ENCODE measurements around the gene CGN. TPM values are rescaled to one million over a fixed set of nuclear protein-coding genes. Genes with fewer than 3 reads are reported as not detected.

Gene CGN
- total RNA-seq, 4 donors from 2014 or later = 37.9 to 62.4 (median 41.7) TPM

DNA sequence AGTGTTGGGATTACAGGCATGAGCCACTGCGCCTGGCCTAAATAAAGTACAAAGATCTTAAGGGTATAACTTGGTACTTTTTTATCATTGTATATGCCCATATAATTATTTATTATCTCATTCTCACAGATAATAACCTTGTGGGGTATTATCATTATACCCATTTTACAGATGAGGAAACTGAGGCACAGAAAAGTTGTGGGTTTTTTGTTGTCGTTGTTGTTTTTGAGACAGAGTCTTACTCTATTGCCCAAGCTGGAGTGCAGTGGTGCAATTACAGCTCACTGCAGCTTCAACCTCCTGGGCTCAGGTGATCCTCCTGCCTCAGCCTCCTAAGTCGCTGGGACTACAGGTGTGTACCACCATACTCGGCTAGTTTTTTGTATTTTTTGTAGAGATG, 4.1 kb downstream of the CGN start:
- no peak overlapping the region for H3K4me3 ChIP-seq
- H3K36me3 ChIP-seq = no peaks in the 10 kb centered on the region
- 94% methylated on average over 4 of the region's 4 CpGs for WGBS
- no peak overlapping the region for H3K27ac ChIP-seq
- TF ChIP-seq, protein P1, sequence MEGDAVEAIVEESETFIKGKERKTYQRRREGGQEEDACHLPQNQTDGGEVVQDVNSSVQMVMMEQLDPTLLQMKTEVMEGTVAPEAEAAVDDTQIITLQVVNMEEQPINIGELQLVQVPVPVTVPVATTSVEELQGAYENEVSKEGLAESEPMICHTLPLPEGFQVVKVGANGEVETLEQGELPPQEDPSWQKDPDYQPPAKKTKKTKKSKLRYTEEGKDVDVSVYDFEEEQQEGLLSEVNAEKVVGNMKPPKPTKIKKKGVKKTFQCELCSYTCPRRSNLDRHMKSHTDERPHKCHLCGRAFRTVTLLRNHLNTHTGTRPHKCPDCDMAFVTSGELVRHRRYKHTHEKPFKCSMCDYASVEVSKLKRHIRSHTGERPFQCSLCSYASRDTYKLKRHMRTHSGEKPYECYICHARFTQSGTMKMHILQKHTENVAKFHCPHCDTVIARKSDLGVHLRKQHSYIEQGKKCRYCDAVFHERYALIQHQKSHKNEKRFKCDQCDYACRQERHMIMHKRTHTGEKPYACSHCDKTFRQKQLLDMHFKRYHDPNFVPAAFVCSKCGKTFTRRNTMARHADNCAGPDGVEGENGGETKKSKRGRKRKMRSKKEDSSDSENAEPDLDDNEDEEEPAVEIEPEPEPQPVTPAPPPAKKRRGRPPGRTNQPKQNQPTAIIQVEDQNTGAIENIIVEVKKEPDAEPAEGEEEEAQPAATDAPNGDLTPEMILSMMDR (IDR thresholded peaks at IDR 0.05) = no peak
- TF ChIP-seq EP300 (IDR thresholded peaks at IDR 0.05) (no peak), POLR2A (IDR thresholded peaks at IDR 0.05) (no peak), POLR2AphosphoS5 (IDR thresholded peaks at IDR 0.05) (no peak)
- no peak for DNase-seq (ENCODE audit: low spot score in 2 of 2)
- peaks cover 39% of the 10 kb centered on the region for H3K4me1 ChIP-seq
- H3K27me3 ChIP-seq = no peaks in the 10 kb centered on the region
- no peaks in the 10 kb centered on the region for H3K9me3 ChIP-seq

DNA sequence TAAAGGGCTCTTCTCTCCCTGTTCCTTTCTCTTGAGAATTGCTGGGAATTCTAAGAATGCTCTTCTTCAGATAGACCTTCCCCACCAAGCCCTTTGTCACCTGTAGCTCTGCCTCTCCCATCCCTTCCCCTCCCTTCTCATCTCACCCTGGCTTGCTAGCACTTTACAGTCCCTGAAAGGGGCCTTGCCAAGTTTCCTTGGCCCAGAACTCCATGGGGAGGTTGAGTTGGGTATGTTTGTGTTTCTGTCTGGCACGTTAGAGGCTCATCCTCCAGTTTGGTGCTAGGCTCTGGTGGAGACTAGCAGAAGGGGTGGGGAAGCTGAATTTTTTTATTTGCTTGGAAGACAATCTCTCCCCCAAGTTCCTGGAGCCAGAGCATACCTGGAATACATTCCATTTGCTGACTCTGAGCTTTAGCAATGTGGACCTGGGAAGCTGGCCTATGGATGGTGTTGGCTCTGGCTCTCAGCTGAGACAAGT, 4.9 kb downstream of the CGN start:
- H3K4me3 ChIP-seq = no peak overlapping the region
- no peak for TF ChIP-seq POLR2AphosphoS5 (IDR thresholded peaks at IDR 0.05)
- no peak for TF ChIP-seq POLR2A (IDR thresholded peaks at IDR 0.05)
- no peak for TF ChIP-seq EP300 (IDR thresholded peaks at IDR 0.05)
- TF ChIP-seq, protein P1 (IDR thresholded peaks at IDR 0.05) = no peak
- 32% methylated on average over 1 of the region's 1 CpG for WGBS
- no peak overlapping the region for H3K27ac ChIP-seq
- no peaks in the 10 kb centered on the region for H3K9me3 ChIP-seq
- DNase-seq (ENCODE audit: low spot score in 2 of 2) = no peak
- H3K36me3 ChIP-seq = no peaks in the 10 kb centered on the region
- H3K4me1 ChIP-seq = peaks cover 31% of the 10 kb centered on the region
- H3K27me3 ChIP-seq = no peaks in the 10 kb centered on the region

DNA sequence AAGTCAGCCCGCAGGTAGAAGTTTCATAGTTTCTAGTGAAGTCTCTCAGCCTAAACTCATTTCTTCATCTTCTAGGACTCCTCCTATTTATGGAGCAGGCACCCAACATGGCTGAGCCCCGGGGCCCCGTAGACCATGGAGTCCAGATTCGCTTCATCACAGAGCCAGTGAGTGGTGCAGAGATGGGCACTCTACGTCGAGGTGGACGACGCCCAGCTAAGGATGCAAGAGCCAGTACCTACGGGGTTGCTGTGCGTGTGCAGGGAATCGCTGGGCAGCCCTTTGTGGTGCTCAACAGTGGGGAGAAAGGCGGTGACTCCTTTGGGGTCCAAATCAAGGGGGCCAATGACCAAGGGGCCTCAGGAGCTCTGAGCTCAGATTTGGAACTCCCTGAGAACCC, 7.2 kb downstream of the CGN start:
- Histone ChIP-seq H3K4me1 (peaks cover 9% of the 10 kb centered on the region), H3K9me3 (no peaks in the 10 kb centered on the region), H3K27ac (no peak overlapping the region), H3K36me3 (no peaks in the 10 kb centered on the region), H3K4me3 (no peak overlapping the region), H3K27me3 (no peaks in the 10 kb centered on the region)
- 98% methylated on average over 12 of the region's 12 CpGs for WGBS
- no peak for DNase-seq (ENCODE audit: low spot score in 2 of 2)
- TF ChIP-seq POLR2AphosphoS5 (IDR thresholded peaks at IDR 0.05) = no peak
- TF ChIP-seq, protein P1 (IDR thresholded peaks at IDR 0.05) = no peak
- no peak for TF ChIP-seq POLR2A (IDR thresholded peaks at IDR 0.05)
- no peak for TF ChIP-seq EP300 (IDR thresholded peaks at IDR 0.05)

DNA sequence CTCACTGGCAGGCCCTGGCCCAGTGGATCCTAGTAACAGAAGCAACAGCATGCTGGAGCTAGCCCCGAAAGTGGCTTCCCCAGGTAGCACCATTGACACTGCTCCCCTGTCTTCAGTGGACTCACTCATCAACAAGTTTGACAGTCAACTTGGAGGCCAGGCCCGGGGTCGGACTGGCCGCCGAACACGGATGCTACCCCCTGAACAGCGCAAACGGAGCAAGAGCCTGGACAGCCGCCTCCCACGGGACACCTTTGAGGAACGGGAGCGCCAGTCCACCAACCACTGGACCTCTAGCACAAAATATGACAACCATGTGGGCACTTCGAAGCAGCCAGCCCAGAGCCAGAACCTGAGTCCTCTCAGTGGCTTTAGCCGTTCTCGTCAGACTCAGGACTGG, 7.7 kb downstream of the CGN start:
- H3K27ac ChIP-seq = no peak overlapping the region
- H3K27me3 ChIP-seq = no peaks in the 10 kb centered on the region
- H3K4me1 ChIP-seq = peaks cover 4% of the 10 kb centered on the region
- H3K36me3 ChIP-seq = no peaks in the 10 kb centered on the region
- no peak for TF ChIP-seq EP300 (IDR thresholded peaks at IDR 0.05)
- no peak for TF ChIP-seq POLR2A (IDR thresholded peaks at IDR 0.05)
- no peak for TF ChIP-seq POLR2AphosphoS5 (IDR thresholded peaks at IDR 0.05)
- TF ChIP-seq, protein P1 (IDR thresholded peaks at IDR 0.05) = no peak
- no peak overlapping the region for H3K4me3 ChIP-seq
- H3K9me3 ChIP-seq = no peaks in the 10 kb centered on the region
- no peak for DNase-seq (ENCODE audit: low spot score in 2 of 2)
- WGBS = 100% methylated on average over 7 of the region's 15 CpGs

DNA sequence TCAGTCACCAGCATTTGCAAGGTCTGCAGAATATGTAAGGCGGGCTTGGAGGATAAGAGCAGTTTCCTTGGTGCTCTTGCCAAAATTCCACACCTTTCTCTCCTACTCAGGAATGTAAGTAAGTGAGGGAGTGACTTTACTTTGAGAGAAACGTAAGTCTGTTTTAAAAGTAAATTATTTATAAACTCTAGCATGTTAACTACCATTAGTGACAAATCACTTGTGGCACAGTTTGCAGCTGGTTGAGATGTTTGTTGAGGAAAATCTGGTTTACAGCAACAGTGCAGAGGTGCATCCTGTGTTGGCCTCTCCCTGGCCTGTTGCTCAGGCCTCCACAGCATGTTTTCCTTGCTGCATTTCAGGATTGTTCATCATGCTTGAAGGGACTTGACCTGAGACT, 8.5 kb downstream of the CGN start:
- WGBS = 68% methylated on average over 2 of the region's 2 CpGs
- Histone ChIP-seq H3K27me3 (no peaks in the 10 kb centered on the region), H3K4me3 (no peak overlapping the region), H3K27ac (no peak overlapping the region), H3K9me3 (no peaks in the 10 kb centered on the region), H3K4me1 (no peaks in the 10 kb centered on the region), H3K36me3 (peaks cover 3% of the 10 kb centered on the region)
- no peak for DNase-seq (ENCODE audit: low spot score in 2 of 2)
- TF ChIP-seq POLR2AphosphoS5 (IDR thresholded peaks at IDR 0.05) = no peak
- no peak for TF ChIP-seq EP300 (IDR thresholded peaks at IDR 0.05)
- TF ChIP-seq POLR2A (IDR thresholded peaks at IDR 0.05) = no peak
- TF ChIP-seq, protein P1 (IDR thresholded peaks at IDR 0.05) = no peak

Measured in suprapubic skin (tissue), 4 donors.